ENCODE measurements around the gene ZBTB1. TPM values are rescaled to one million over a fixed set of nuclear protein-coding genes. Genes with fewer than 3 reads are reported as not detected.
"Not testable (repeated sequence)": the region's sequence is repeated elsewhere in the genome, so short reads cannot be mapped to it uniquely, and the experiment has no call there.

The ZBTB1 gene
- total and polyA plus RNA-seq, 11 donors = 9.0 to 29.5 (median 17.7) TPM

GRCh38 chr14:64515053-64515452 lies 10.5 kb downstream of the ZBTB1 start:
- H3K36me3 ChIP-seq = no peaks in the 10 kb centered on the region
- H3K27me3 ChIP-seq = no peaks in the 10 kb centered on the region
- H3K27ac ChIP-seq = peak overlapping the region in 1 of 12 donors; percentile 12
- no peak for TF ChIP-seq POLR2A (IDR thresholded peaks at IDR 0.05)
- TF ChIP-seq, protein P1, sequence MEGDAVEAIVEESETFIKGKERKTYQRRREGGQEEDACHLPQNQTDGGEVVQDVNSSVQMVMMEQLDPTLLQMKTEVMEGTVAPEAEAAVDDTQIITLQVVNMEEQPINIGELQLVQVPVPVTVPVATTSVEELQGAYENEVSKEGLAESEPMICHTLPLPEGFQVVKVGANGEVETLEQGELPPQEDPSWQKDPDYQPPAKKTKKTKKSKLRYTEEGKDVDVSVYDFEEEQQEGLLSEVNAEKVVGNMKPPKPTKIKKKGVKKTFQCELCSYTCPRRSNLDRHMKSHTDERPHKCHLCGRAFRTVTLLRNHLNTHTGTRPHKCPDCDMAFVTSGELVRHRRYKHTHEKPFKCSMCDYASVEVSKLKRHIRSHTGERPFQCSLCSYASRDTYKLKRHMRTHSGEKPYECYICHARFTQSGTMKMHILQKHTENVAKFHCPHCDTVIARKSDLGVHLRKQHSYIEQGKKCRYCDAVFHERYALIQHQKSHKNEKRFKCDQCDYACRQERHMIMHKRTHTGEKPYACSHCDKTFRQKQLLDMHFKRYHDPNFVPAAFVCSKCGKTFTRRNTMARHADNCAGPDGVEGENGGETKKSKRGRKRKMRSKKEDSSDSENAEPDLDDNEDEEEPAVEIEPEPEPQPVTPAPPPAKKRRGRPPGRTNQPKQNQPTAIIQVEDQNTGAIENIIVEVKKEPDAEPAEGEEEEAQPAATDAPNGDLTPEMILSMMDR (IDR thresholded peaks at IDR 0.05) = no peak
- no peaks in the 10 kb centered on the region for H3K9me3 ChIP-seq
- intact Hi-C loops (cut with DNase I) = loop anchor here in 2 of 10 donors (10.0 kb wide), 2 partner anchors 80 to 170 kb away; no protein-coding TSS in a partner anchor
- peak in 2 of 4 donors; percentile 51 to 59 for ATAC-seq
- H3K4me1 ChIP-seq = peaks cover 3 to 66% (median 24%) of the 10 kb centered on the region in 12 donors
- no peak overlapping the region for H3K4me3 ChIP-seq
- DNase-seq = no peak
- 28 to 40% (median 34%) methylated on average over 1 of the region's 1 CpG for WGBS, 4 donors

DNA sequence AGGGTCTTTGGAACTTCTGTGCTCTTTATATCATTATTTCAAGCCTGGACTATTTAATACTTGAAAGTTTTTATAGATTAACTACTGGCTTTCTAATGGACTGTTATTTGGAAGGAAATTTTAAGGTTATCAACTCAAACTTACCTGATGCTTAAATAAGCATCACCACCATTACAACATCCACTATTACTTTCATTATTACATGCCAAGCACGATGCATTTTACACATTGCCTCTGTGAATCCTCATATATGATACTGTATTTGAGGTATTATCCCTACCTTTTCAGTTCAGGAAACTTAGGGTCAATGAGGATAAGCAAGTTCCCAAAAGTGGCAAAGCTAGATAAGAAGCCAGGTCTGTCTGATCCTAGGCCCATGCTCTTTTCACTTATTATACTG lies 12.4 kb downstream of the ZBTB1 start:
- ATAC-seq (no peak), DNase-seq (no peak)
- H3K27me3 ChIP-seq = no peaks in the 10 kb centered on the region
- H3K9me3 ChIP-seq = no peaks in the 10 kb centered on the region
- no peak overlapping the region for H3K4me3 ChIP-seq
- WGBS, 4 donors = 83 to 94% (median 87%) methylated on average over 1 of the region's 1 CpG
- peaks cover 0 to 57% (median 11%) of the 10 kb centered on the region in 12 donors for H3K4me1 ChIP-seq
- no peak for TF ChIP-seq POLR2A (IDR thresholded peaks at IDR 0.05)
- TF ChIP-seq, protein P1 (IDR thresholded peaks at IDR 0.05) = no peak
- no peak overlapping the region for H3K27ac ChIP-seq
- intact Hi-C loops (cut with DNase I) = loop anchor here in 2 of 10 donors (10.0 kb wide), 2 partner anchors 82 to 172 kb away; no protein-coding TSS in a partner anchor
- H3K36me3 ChIP-seq = peaks cover 0 to 8% (median 5%) of the 10 kb centered on the region in 9 donors

- not testable (repeated sequence) for DNase-seq, ATAC-seq, H3K27ac ChIP-seq, H3K27me3 ChIP-seq, H3K9me3 ChIP-seq, H3K4me3 ChIP-seq
- 81 to 91% (median 90%) methylated on average over 6 of the region's 6 CpGs for WGBS, 4 donors
- H3K36me3 ChIP-seq = peaks cover 0 to 15% (median 12%) of the 10 kb centered on the region in 9 donors
- peaks cover 0 to 50% (median 8%) of the 10 kb centered on the region in 12 donors for H3K4me1 ChIP-seq
- intact Hi-C loops (cut with DNase I) = loop anchor here in 2 of 10 donors (10.0 kb wide), 2 partner anchors 83 to 173 kb away; no protein-coding TSS in a partner anchor
Measured at GRCh38 chr14:64517667-64518066, 13.1 kb downstream of the ZBTB1 start.

GRCh38 chr14:64518229-64518628 lies 13.7 kb downstream of the ZBTB1 start:
- peaks cover 0 to 46% (median 5%) of the 10 kb centered on the region in 12 donors for H3K4me1 ChIP-seq
- no peak overlapping the region for H3K27ac ChIP-seq
- ATAC-seq (no peak), DNase-seq (no peak)
- H3K9me3 ChIP-seq = no peaks in the 10 kb centered on the region
- H3K27me3 ChIP-seq = no peaks in the 10 kb centered on the region
- 74 to 90% (median 89%) methylated on average over 4 of the region's 4 CpGs for WGBS, 4 donors
- peaks cover 0 to 21% (median 18%) of the 10 kb centered on the region in 9 donors for H3K36me3 ChIP-seq
- intact Hi-C loops (cut with DNase I) = loop anchor here in 2 of 10 donors (10.0 kb wide), 2 partner anchors 83 to 173 kb away; no protein-coding TSS in a partner anchor
- H3K4me3 ChIP-seq = no peak overlapping the region
- TF ChIP-seq, protein P1 (IDR thresholded peaks at IDR 0.05) = no peak
- TF ChIP-seq POLR2A (IDR thresholded peaks at IDR 0.05) = no peak

DNA sequence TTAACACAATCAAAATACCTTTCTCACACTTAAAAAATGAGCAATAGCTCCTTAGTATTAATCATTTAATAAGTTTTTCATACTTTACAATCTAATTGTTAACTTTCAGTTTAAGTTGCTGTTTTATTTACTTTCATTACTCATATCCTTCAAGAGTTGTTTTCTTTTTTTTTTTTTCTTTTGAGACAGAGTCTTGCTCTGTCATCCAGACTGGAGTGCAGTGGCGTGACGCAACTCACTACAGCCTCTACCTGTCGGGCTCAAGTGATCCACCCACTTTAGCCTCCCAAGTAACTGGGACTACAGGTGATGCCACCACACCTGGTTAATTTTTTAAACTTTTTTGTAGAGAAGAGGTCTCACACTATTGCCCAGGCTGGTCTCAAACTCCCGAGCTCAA lies 16.1 kb downstream of the ZBTB1 start:
- intact Hi-C loops (cut with DNase I) = no loop called here
- Histone ChIP-seq H3K27ac (no peak overlapping the region), H3K27me3 (no peaks in the 10 kb centered on the region), H3K4me1 (peaks cover 0 to 34% (median 5%) of the 10 kb centered on the region in 12 donors), H3K9me3 (no peaks in the 10 kb centered on the region), H3K36me3 (peaks cover 0 to 42% (median 26%) of the 10 kb centered on the region in 9 donors), H3K4me3 (no peak overlapping the region)
- WGBS, 4 donors = 96 to 99% (median 98%) methylated on average over 4 of the region's 4 CpGs
- ATAC-seq (no peak), DNase-seq (no peak)
- TF ChIP-seq, protein P1 (IDR thresholded peaks at IDR 0.05) = no peak
- TF ChIP-seq POLR2A (IDR thresholded peaks at IDR 0.05) = no peak

All from heart left ventricle (tissue), 16 donors.